PC-3 (cell line): Measurements from ENCODE around the gene MOCS2. TPM values are rescaled to one million over a fixed set of nuclear protein-coding genes. Genes with fewer than 3 reads are reported as not detected.

Source experiments
- ATAC-seq: fragments of 200-7000 bp; cut with Tn5 transposase; 2 replicates; pipeline ENCODE4 v1.9.1; 2020; ENCODE audit warnings: mild to moderate bottlenecking, moderate library complexity
- BruUV-seq: library from RNA; stranded (reverse); fragments of 400-500 nt; replicated peaks from 2 replicates; lab custom pipeline; 2021; lab: Mats Ljungman, UMichigan
- CTCF ChIA-PET: fragments of 300-600 bp; sonication (Branson Sonifier 250); formaldehyde crosslinking; loops from one replicate; lab custom pipeline; 2022; ENCODE audit warnings: antibody characterized with exemption; lab: Charles Lee
- POLR2A ChIA-PET: fragments of 300-600 bp; sonication (Branson Sonifier 250); formaldehyde crosslinking; loops from one replicate; lab custom pipeline; 2022; ENCODE audit warnings: antibody characterized with exemption; ENCODE audit not compliant: unreplicated experiment; lab: Charles Lee
- DNase-seq: peaks from one replicate; pipeline ENCODE4 v3.0.0-alpha.2; 2015
- H2AFZ ChIP-seq: fragments of 300-600 bp; sonication (generic); 2 replicates; pipeline ENCODE4 v1.6.0; 2016; ENCODE audit warnings: antibody characterized with exemption, low read length
- H3F3A ChIP-seq: fragments of 300-600 bp; sonication (generic); one replicate; pipeline ENCODE4 v1.6.0; 2017; ENCODE audit warnings: antibody characterized with exemption, low read length, control low read depth, mild to moderate bottlenecking; ENCODE audit not compliant: unreplicated experiment
- H3K27ac ChIP-seq: fragments of 300-600 bp; sonication (generic); 2 replicates; pipeline ENCODE4 v1.5.1; 2016; ENCODE audit warnings: mild to moderate bottlenecking, low read length
- H3K27me3 ChIP-seq: fragments of 300-600 bp; sonication (generic); 2 replicates; pipeline ENCODE4 v1.6.1; 2016; ENCODE audit warnings: low read length, mixed read lengths
- H3K36me3 ChIP-seq: fragments of 300-600 bp; sonication (generic); 2 replicates; pipeline ENCODE4 v1.6.1; 2016; ENCODE audit warnings: low read depth, mixed run types, low read length, mixed read lengths
- H3K4me1 ChIP-seq: fragments of 300-600 bp; sonication (generic); 2 replicates; pipeline ENCODE4 v1.5.1; 2016; ENCODE audit warnings: low read length; ENCODE audit not compliant: insufficient read depth
- H3K4me2 ChIP-seq: fragments of 300-600 bp; sonication (generic); 2 replicates; pipeline ENCODE4 v1.6.0; 2016; ENCODE audit warnings: low read length
- H3K4me3 ChIP-seq: fragments of 300-600 bp; sonication (generic); 2 replicates; pipeline ENCODE4 v1.5.1; 2016; ENCODE audit warnings: mild to moderate bottlenecking, low read length, mixed read lengths
- H3K79me2 ChIP-seq: fragments of 300-600 bp; sonication (generic); 2 replicates; pipeline ENCODE4 v1.6.1; 2017; ENCODE audit warnings: low read length, mixed read lengths
- H3K9ac ChIP-seq: fragments of 300-600 bp; sonication (generic); 2 replicates; pipeline ENCODE4 v1.6.0; 2016; ENCODE audit warnings: mild to moderate bottlenecking, low read length
- H3K9me2 ChIP-seq: fragments of 300-600 bp; sonication (generic); replicated peaks from 2 replicates; pipeline ENCODE4 v1.6.1; 2016; ENCODE audit warnings: mixed run types, low read length, mixed read lengths
- H3K9me3 ChIP-seq: fragments of 300-600 bp; sonication (generic); 2 replicates; pipeline ENCODE4 v1.6.1; 2016; ENCODE audit warnings: low read length, mixed read lengths
- H4K20me1 ChIP-seq: fragments of 300-600 bp; sonication (generic); 2 replicates; pipeline ENCODE4 v1.6.1; 2016; ENCODE audit warnings: low read length, mixed read lengths
- CTCF ChIP-seq: fragments of 300-600 bp; sonication (generic); conservative IDR thresholded peaks from 2 replicates; pipeline ENCODE4 v1.5.1; 2017; ENCODE audit warnings: antibody characterized with exemption, low read depth, mild to moderate bottlenecking, low read length
- EZH2 ChIP-seq: fragments of 300-600 bp; sonication (generic); IDR thresholded peaks from one replicate; pipeline ENCODE4 v1.6.1; 2017; ENCODE audit warnings: antibody characterized with exemption, mild to moderate bottlenecking, low read length; ENCODE audit not compliant: unreplicated experiment
- EZH2phosphoT487 ChIP-seq: fragments of 300-600 bp; sonication (generic); IDR thresholded peaks from 2 replicates; pipeline ENCODE4 v1.6.1; 2018; ENCODE audit warnings: mild to moderate bottlenecking, antibody characterized with exemption, low read length, borderline replicate concordance
- intact Hi-C: fragments of 100-400 bp; cut with micrococcal nuclease; formaldehyde crosslinking; loops from 2 replicates; pipeline ENCODE4 v1.9.0; 2023
- total RNA-seq: library from RNA; depleted of rRNA; stranded (reverse); fragments of >200 nt; gene quantifications from 2 replicates; pipeline ENCODE4 v1.2.3, GENCODE V29; 2014

MOCS2 gene
- total RNA-seq, 1 experiment from 2014 or later: 26.5 TPM

DNA sequence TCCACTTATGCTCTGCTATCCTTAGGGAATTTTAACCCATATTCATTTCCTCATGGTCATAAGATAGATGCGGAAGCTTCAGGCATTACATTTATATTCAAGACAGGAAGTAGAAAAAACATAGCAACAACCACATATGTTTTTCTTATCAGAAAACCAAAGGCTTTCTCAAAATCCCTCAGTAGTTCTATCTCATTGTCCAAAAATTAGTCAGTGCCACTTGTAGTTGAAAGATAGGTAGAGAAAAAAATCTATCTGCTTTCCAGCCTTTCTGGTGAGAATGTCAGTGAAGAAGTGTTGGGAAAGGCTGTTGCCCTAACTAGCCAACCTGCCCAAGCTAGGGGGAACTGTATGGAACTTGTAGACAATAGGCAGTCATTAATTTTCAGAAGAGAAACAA is 23.5 kb upstream of the MOCS2 start:
- Histone ChIP-seq H2AFZ (no peak overlapping the region), H3K9me2 (no peaks in the 10 kb centered on the region)
- POLR2A ChIA-PET: no interaction called here

GRCh38 chr5:53130266-53130665 is 20.7 kb upstream of the MOCS2 start:
- ChIA-PET POLR2A (no interaction called here), CTCF (no interaction called here)
- Histone ChIP-seq H3K9me3 (no peaks in the 10 kb centered on the region), H4K20me1 (no peaks in the 10 kb centered on the region), H3K27ac (no peak overlapping the region), H3K79me2 (no peaks in the 10 kb centered on the region), H3F3A (no peaks in the 10 kb centered on the region), H3K9ac (no peak overlapping the region), H3K9me2 (no peaks in the 10 kb centered on the region), H3K4me3 (no peak overlapping the region), H2AFZ (no peak overlapping the region), H3K4me2 (no peak overlapping the region), H3K4me1 (peaks cover 9% of the 10 kb centered on the region), H3K36me3 (no peaks in the 10 kb centered on the region), H3K27me3 (no peaks in the 10 kb centered on the region)
- DNase-seq (no peak), ATAC-seq (no peak)
- intact Hi-C loops: no loop called here
- no peak for TF ChIP-seq EZH2
- no peak for TF ChIP-seq EZH2phosphoT487
- TF ChIP-seq CTCF: no peak
- no TSS peak for BruUV-seq

More for the DNA sequence above, 23.5 kb upstream of the MOCS2 start:
- Histone ChIP-seq H3K4me3 (no peak overlapping the region), H3K4me1 (no peaks in the 10 kb centered on the region), H3K79me2 (no peaks in the 10 kb centered on the region), H3K27ac (no peak overlapping the region), H3K9me3 (no peaks in the 10 kb centered on the region), H3K27me3 (no peaks in the 10 kb centered on the region), H3K4me2 (no peak overlapping the region), H3K9ac (no peak overlapping the region), H3K36me3 (no peaks in the 10 kb centered on the region), H3F3A (no peaks in the 10 kb centered on the region), H4K20me1 (no peaks in the 10 kb centered on the region)
- ATAC-seq (no peak), DNase-seq (no peak)
- CTCF ChIA-PET: no interaction called here
- BruUV-seq: no TSS peak
- no peak for TF ChIP-seq CTCF
- intact Hi-C loops: no loop called here

GRCh38 chr5:53128481-53128880 is 18.9 kb upstream of the MOCS2 start:
- POLR2A ChIA-PET: no interaction called here

More at GRCh38 chr5:53128481-53128880, 18.9 kb upstream of the MOCS2 start:
- H3K79me2 ChIP-seq: no peaks in the 10 kb centered on the region
- no peaks in the 10 kb centered on the region for H3K36me3 ChIP-seq
- H3K4me1 ChIP-seq: peaks cover 9% of the 10 kb centered on the region
- H3K9me3 ChIP-seq: no peaks in the 10 kb centered on the region
- no peak overlapping the region for H3K27ac ChIP-seq
- no peaks in the 10 kb centered on the region for H3F3A ChIP-seq
- no peak overlapping the region for H3K4me3 ChIP-seq
- CTCF ChIA-PET: interaction anchor here (0.6 kb wide), 1 partner anchor 13 kb away, joined by 3 read pairs; no protein-coding TSS in a partner anchor
- no peak overlapping the region for H2AFZ ChIP-seq
- BruUV-seq: no TSS peak
- no peak overlapping the region for H3K4me2 ChIP-seq
- H3K9me2 ChIP-seq: no peaks in the 10 kb centered on the region
- ATAC-seq (no peak), DNase-seq (no peak)
- no peaks in the 10 kb centered on the region for H3K27me3 ChIP-seq
- no peak for TF ChIP-seq CTCF
- H3K9ac ChIP-seq: no peak overlapping the region
- intact Hi-C loops: loop anchor here (10.0 kb wide), 1 partner anchor 746 kb away; no protein-coding TSS in a partner anchor
- H4K20me1 ChIP-seq: no peaks in the 10 kb centered on the region
